Upper lobe of right lung (tissue), 1 donor: ENCODE measurements around the gene COL5A1. TPM values are rescaled to one million over a fixed set of nuclear protein-coding genes. Genes with fewer than 3 reads are reported as not detected.

Experiments used
- ATAC-seq: fragments of 200-7000 bp; cut with Tn5 transposase; one replicate; pipeline ENCODE4 v1.9.1; 2020; ENCODE audit warnings: mild to moderate bottlenecking, moderate library complexity
- DNase-seq: peaks from one replicate; pipeline ENCODE4 v3.0.0-alpha.2; 2020
- H3K27ac ChIP-seq: fragments of 200-600 bp; one replicate; pipeline ENCODE4 v1.8.0; 2022
- H3K27me3 ChIP-seq: fragments of 200-600 bp; one replicate; pipeline ENCODE4 v1.8.0; 2022; ENCODE audit warnings: mild to moderate bottlenecking
- H3K36me3 ChIP-seq: fragments of 200-600 bp; one replicate; pipeline ENCODE4 v1.8.0; 2022
- H3K4me1 ChIP-seq: fragments of 200-600 bp; one replicate; pipeline ENCODE4 v1.8.0; 2022
- H3K4me3 ChIP-seq: fragments of 200-600 bp; one replicate; pipeline ENCODE4 v1.8.0; 2022; ENCODE audit warnings: mild to moderate bottlenecking
- H3K9me3 ChIP-seq: fragments of 200-600 bp; one replicate; pipeline ENCODE4 v1.8.0; 2022
- intact Hi-C: fragments of 100-400 bp; cut with DNase I; formaldehyde crosslinking; loops from one replicate; pipeline ENCODE4 v1.11.0; 2022
- total RNA-seq: library from RNA; stranded (reverse); fragmentation: NEBNext Ultra II Directional; extraction: Animal tissue kit (Norgen Biotek cat#: 25700); gene quantifications from one replicate; pipeline ENCODE4 v1.2.1, GENCODE V29; 2021
- TF ChIP-seq, protein P1 (sequence below): fragments of 200-600 bp; IDR thresholded peaks from one replicate; pipeline ENCODE4 v1.8.0; 2022; ENCODE audit warnings: antibody characterized with exemption
- donor health status: DM: no; HTN: yes; CAD: no; lungs with severe emphysema.

The COL5A1 gene
- total RNA-seq, 1 donor from 2014 or later, result 37.8 TPM

DNA sequence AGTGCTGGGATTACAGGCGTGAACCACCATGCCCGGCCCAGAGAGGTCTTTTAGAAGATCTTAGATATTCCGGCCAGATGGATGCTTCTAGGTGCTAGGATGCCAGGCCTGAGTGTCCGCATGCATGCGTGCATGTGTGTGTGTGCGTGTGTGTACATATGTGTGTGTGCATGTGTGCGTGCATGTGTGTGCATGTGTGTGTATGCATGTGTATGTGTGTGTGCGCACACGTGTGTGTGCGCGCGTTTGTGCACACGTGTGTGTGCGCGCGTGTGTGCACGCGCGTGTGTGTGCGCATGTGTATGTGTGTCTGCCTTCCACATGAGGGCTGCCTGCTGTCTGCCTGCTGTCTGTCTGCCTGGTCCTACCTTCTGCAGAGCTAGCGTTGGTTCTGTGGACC lies 151.0 kb downstream of the COL5A1 start:
- Histone ChIP-seq H3K4me3 (no peak overlapping the region), H3K4me1 (no peaks in the 10 kb centered on the region), H3K27ac (no peak overlapping the region), H3K9me3 (no peaks in the 10 kb centered on the region), H3K36me3 (no peaks in the 10 kb centered on the region), H3K27me3 (no peaks in the 10 kb centered on the region)
- ATAC-seq, result no peak
- TF ChIP-seq, protein P1, sequence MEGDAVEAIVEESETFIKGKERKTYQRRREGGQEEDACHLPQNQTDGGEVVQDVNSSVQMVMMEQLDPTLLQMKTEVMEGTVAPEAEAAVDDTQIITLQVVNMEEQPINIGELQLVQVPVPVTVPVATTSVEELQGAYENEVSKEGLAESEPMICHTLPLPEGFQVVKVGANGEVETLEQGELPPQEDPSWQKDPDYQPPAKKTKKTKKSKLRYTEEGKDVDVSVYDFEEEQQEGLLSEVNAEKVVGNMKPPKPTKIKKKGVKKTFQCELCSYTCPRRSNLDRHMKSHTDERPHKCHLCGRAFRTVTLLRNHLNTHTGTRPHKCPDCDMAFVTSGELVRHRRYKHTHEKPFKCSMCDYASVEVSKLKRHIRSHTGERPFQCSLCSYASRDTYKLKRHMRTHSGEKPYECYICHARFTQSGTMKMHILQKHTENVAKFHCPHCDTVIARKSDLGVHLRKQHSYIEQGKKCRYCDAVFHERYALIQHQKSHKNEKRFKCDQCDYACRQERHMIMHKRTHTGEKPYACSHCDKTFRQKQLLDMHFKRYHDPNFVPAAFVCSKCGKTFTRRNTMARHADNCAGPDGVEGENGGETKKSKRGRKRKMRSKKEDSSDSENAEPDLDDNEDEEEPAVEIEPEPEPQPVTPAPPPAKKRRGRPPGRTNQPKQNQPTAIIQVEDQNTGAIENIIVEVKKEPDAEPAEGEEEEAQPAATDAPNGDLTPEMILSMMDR, result no peak
- intact Hi-C loops, result no loop called here
- no peak for DNase-seq

DNA sequence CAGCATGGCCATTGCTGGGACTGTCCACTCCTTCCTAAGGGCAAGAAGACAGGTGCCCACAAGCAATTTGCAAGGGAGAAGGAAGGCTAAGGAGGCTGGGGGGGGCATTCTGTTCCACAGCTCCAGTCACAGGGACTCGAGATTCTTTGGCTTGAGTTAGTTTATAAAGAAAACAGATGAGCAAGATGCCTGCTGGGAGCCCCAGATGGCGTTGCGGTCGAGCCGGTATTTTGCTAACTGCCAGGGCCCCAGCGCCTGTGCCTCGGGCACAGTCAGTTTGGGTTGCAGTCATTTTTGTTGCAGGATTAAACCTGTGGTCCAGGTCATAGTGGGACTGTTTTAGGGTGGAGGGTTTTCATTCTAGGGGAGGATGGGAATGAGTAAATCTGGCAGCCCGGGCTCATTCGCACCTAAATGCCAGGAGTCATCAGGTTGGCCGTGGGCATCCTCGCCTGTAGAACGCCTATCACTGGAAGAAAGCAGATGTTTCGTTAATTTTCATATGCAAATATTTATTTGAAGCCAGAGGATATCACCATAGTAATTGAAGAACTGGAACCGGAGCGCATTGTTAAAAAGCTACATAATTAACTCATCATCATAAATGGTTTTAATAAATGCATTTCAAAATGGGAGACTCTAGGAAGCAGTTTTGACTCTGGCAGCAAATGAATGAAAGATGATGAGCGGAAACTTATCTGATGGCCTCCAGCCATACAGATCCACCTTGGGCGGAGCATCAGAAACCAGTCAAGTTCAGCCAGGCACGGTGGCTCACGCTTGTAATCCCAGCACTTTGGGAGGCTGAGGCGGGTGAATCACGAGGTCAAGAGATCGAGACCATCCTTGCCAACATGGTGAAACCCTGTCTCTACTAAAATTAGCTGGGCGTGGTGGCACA lies 151.9 kb downstream of the COL5A1 start:
- Histone ChIP-seq H3K9me3 (no peaks in the 10 kb centered on the region), H3K4me3 (no peak overlapping the region), H3K4me1 (no peaks in the 10 kb centered on the region), H3K27ac (no peak overlapping the region), H3K36me3 (no peaks in the 10 kb centered on the region), H3K27me3 (no peaks in the 10 kb centered on the region)
- TF ChIP-seq, protein P1, result no peak
- ATAC-seq (no peak), DNase-seq (no peak)
- intact Hi-C loops, result no loop called here

DNA sequence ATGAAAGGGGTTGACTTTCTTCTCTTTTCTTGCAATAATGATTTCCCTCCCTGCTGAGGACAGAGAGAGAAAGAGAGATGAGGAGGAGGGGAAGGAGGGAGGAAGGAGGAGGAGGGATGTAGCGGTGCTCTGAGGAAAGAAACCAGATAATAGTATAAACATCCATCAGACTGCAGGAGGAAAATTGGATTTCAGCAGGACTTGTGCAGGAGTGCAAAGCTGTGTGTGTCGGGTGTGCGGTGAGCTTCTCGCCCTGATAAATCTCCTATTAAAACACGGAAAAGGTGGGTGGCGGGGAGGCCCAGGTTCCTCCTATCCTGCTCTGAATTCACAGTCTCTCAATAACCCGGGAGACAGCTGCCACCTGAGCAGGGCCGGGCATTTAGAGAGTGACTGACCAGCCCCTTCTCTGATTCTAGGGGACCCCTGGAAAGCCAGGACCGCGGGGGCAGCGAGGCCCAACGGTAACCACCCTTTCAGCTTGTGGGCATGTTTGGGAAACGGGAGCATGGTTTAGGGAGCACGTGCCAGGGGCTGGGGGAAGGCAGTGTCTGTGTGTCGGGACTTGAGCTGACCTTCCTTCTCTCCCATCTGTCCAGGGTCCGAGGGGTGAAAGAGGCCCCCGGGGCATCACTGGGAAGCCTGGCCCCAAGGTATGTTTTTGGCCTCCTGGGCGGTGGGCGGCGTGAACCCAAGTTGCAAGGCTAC lies 153.2 kb downstream of the COL5A1 start:
- Histone ChIP-seq H3K4me3 (no peak overlapping the region), H3K27me3 (no peaks in the 10 kb centered on the region), H3K27ac (no peak overlapping the region), H3K9me3 (no peaks in the 10 kb centered on the region), H3K36me3 (no peaks in the 10 kb centered on the region), H3K4me1 (no peaks in the 10 kb centered on the region)
- DNase-seq (no peak), ATAC-seq (no peak)
- intact Hi-C loops, result no loop called here
- TF ChIP-seq, protein P1, result no peak

DNA sequence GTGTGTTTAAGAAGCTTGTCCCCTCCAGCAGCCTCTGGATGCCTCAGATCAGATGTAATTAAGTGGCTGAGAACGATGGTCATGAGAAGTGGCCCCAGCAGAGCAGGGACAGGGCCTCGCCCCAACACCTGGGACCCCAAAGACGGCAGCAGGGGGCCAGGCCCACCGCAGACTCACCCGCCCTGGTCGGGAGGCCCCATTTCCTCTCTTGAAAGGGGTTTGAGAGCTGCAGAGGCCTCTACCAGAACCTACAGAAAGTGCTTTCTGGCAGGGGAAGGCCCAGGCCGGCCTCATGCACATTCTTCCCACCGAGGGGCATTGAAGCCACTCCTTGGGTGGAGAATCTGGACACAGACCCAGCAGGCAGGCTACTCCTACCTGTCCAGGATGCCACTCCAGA lies 153.8 kb downstream of the COL5A1 start:
- intact Hi-C loops, result no loop called here
- Histone ChIP-seq H3K4me3 (no peak overlapping the region), H3K36me3 (no peaks in the 10 kb centered on the region), H3K4me1 (no peaks in the 10 kb centered on the region), H3K9me3 (no peaks in the 10 kb centered on the region), H3K27me3 (no peaks in the 10 kb centered on the region), H3K27ac (no peak overlapping the region)
- no peak for DNase-seq
- TF ChIP-seq, protein P1, result no peak
- no peak for ATAC-seq

DNA sequence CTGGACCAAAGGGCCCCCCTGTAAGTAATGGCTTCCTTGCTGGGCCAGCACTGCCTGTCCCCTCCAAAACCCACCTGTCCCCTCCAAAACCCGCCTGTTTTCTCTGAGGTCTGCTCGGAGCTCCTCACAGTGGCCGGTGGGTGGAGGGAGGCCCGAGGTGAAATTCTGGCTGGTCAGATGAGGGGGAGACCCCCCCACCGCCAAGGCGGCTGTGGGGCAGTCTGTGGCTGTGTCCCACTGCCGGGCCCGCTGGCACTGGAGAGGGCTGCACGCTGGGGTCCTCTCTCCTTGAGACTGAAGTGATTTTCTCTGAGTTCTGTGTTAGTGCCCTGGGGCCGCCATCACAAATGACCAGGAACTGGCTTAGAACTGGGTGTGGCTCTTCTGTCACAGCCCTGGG lies 155.3 kb downstream of the COL5A1 start:
- ATAC-seq (no peak), DNase-seq (no peak)
- TF ChIP-seq, protein P1, result no peak
- Histone ChIP-seq H3K9me3 (no peaks in the 10 kb centered on the region), H3K4me3 (no peak overlapping the region), H3K27ac (no peak overlapping the region), H3K27me3 (no peaks in the 10 kb centered on the region), H3K36me3 (no peaks in the 10 kb centered on the region), H3K4me1 (no peaks in the 10 kb centered on the region)
- intact Hi-C loops, result no loop called here
